RWPE1 (cell line): ENCODE results near the gene GMEB2.
A peak's percentile ranks its signal among the peaks of the same experiment; 100 is the strongest.
"Not testable (repeated sequence)": the region's sequence is repeated elsewhere in the genome, so short reads cannot be mapped to it uniquely, and the experiment has no call there.

Experiments
- CTCF ChIA-PET: fragments of 350-600 bp; sonication (Branson Sonifier 250); formaldehyde crosslinking; extraction: SDS; loops from one replicate; lab custom pipeline; 2021; lab: Yijun Ruan, JAX
- POLR2A ChIA-PET: fragments of 400-600 bp; formaldehyde crosslinking; extraction: SDS; loops from one replicate; lab custom pipeline; 2020; ENCODE audit warnings: antibody characterized with exemption; ENCODE audit not compliant: low non-redundant PET; lab: Yijun Ruan, JAX
- DNase-seq: peaks from one replicate; pipeline ENCODE4 v3.0.0; 2012; ENCODE audit warnings: low spot score
- H3K27ac ChIP-seq: fragments of 450-650 bp; 2 replicates; pipeline ENCODE4 v1.5.1; 2017
- CTCF ChIP-seq: fragments of 450-650 bp; conservative IDR thresholded peaks from 2 replicates; pipeline ENCODE4 v1.5.1; 2017; ENCODE audit warnings: low read depth, mild to moderate bottlenecking

GMEB2 gene

GRCh38 chr20:63641146-63641791 is 14.4 kb upstream of the GMEB2 start:
- POLR2A ChIA-PET = interaction anchor here (0.7 to 1.1 kb wide), 3 partner anchors 12 to 20 kb away, joined by 3 to 7 read pairs (median 3); partner anchors contain the start of gene RTEL1
- no peak for TF ChIP-seq CTCF
- CTCF ChIA-PET = interaction anchor here (0.5 to 2.1 kb wide), 9 partner anchors 9 to 1630 kb away, joined by 3 to 13 read pairs (median 3); partner anchors contain the start of gene PTK6
- H3K27ac ChIP-seq = no peak overlapping the region
- DNase-seq = no peak

GRCh38 chr20:63640686-63641085 is 13.8 kb upstream of the GMEB2 start:
- DNase-seq, POLR2A ChIA-PET: not testable (repeated sequence)
- H3K27ac ChIP-seq = peak overlapping the region; percentile 60; the same call in 1 of the 2 replicates
- CTCF ChIA-PET = interaction anchor here (0.5 kb wide), 1 partner anchor 9 kb away, joined by 4 read pairs; no protein-coding TSS in a partner anchor

- POLR2A ChIA-PET = no interaction called here
- CTCF ChIA-PET = no interaction called here
- DNase-seq = no peak
Observed at GRCh38 chr20:63640086-63640485, 13.2 kb upstream of the GMEB2 start.

GRCh38 chr20:63639093-63639975 is 12.4 kb upstream of the GMEB2 start:
- no peak for DNase-seq
- TF ChIP-seq CTCF = no peak
- H3K27ac ChIP-seq = peak overlapping the region; percentile 60
- ChIA-PET POLR2A (no interaction called here), CTCF (no interaction called here)

More at GRCh38 chr20:63640086-63640485, 13.2 kb upstream of the GMEB2 start:
- TF ChIP-seq CTCF = no peak
- H3K27ac ChIP-seq = peak overlapping the region; percentile 60

GRCh38 chr20:63636752-63637628 is 10.1 kb upstream of the GMEB2 start:
- ChIA-PET CTCF (interaction anchor here (0.7 to 1.6 kb wide), 2 partner anchors 51 to 99 kb away, joined by 3 to 6 read pairs; partner anchors contain the start of gene PTK6), POLR2A (interaction anchor here (0.5 kb wide), 1 partner anchor 104 kb away, joined by 3 read pairs; no protein-coding TSS in a partner anchor)

More at GRCh38 chr20:63636752-63637628, 10.1 kb upstream of the GMEB2 start:
- DNase-seq = no peak
- H3K27ac ChIP-seq = peak overlapping the region; percentile 41
- TF ChIP-seq CTCF = no peak
